Left ventricle myocardium inferior (tissue), 1 donor: ENCODE results near the gene ANK3. TPM values are rescaled to one million over a fixed set of nuclear protein-coding genes. Genes with fewer than 3 reads are reported as not detected.

ENCODE experiments used
- DNase-seq: peaks from one replicate; pipeline ENCODE4 v3.0.0-alpha.2; 2020
- H3K27ac ChIP-seq: fragments of 200-600 bp; replicated peaks from 2 replicates; pipeline ENCODE4 v1.8.0; 2021
- H3K27me3 ChIP-seq: fragments of 200-600 bp; 2 replicates; pipeline ENCODE4 v1.8.0; 2021; ENCODE audit warnings: low read depth
- H3K36me3 ChIP-seq: fragments of 200-600 bp; 2 replicates; pipeline ENCODE4 v1.8.0; 2021
- H3K4me1 ChIP-seq: fragments of 200-600 bp; 2 replicates; pipeline ENCODE4 v1.8.0; 2021
- H3K4me3 ChIP-seq: fragments of 200-600 bp; 2 replicates; pipeline ENCODE4 v1.8.0; 2021; ENCODE audit warnings: mild to moderate bottlenecking, moderate library complexity
- H3K9me3 ChIP-seq: fragments of 200-600 bp; replicated peaks from 2 replicates; pipeline ENCODE4 v1.8.0; 2021
- intact Hi-C: fragments of 100-400 bp; cut with micrococcal nuclease; formaldehyde crosslinking; loops from one replicate; pipeline ENCODE4 v1.11.0; 2022
- total RNA-seq: library from RNA; stranded (reverse); fragmentation: NEBNext Ultra II Directional; extraction: Animal tissue kit (Norgen Biotek cat#: 25700); gene quantifications from one replicate; pipeline ENCODE4 v1.2.1, GENCODE V29; 2021
- TF ChIP-seq, protein P1 (sequence below): fragments of 200-600 bp; IDR thresholded peaks from 2 replicates; pipeline ENCODE4 v1.8.0; 2021; ENCODE audit warnings: antibody characterized with exemption, mild to moderate bottlenecking, borderline replicate concordance
- donor health status: DM: no; HTN: yes; CAD: no; lungs with severe emphysema.

ANK3 gene
- total RNA-seq, 1 donor from 2014 or later: 179 TPM

DNA sequence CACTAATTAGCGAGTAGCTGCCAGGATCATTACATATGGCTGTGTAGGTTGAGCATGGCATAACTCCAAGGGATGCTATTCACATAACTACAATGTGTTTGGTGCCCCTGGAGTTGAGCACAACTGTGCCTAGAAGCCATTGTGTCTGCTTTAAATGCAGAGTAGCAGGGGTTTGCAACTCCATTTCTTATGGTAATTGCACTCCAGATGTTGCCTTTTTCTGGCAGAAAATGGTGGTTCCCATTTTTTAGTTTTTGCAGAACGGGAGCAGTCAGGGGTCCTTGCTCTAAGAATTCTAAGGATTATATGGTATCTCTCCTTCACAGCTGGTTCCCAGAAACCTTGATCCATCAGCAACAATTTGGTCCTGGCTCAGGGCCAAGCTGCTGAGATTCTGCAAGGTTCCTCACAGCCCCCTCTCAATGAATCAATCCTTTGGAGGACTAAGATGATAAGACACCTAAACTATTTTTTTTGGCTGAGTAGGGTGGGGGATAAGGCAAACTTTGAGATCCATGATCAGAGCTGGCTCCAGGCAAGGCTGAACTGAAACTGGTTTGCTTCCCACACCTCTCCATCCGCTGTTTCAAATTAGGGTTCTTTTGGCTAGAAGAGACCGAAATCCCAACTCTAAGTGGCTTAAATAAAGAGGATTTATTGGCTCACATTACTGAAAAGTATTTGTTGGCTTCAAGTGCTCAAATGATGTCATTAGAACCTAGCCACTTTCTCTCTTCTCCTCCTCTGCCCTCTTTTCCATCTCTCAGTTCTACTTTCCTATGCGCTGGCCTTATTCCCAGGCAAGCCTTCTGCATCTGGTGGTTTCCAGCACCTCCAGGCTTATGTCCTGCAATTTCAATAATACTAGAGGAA is 385.8 kb downstream of the ANK3 start:
- H3K9me3 ChIP-seq: no peaks in the 10 kb centered on the region
- H3K4me1 ChIP-seq: no peaks in the 10 kb centered on the region
- H3K27ac ChIP-seq: no peak overlapping the region
- intact Hi-C loops: no loop called here
- no peak overlapping the region for H3K4me3 ChIP-seq
- TF ChIP-seq, protein P1, sequence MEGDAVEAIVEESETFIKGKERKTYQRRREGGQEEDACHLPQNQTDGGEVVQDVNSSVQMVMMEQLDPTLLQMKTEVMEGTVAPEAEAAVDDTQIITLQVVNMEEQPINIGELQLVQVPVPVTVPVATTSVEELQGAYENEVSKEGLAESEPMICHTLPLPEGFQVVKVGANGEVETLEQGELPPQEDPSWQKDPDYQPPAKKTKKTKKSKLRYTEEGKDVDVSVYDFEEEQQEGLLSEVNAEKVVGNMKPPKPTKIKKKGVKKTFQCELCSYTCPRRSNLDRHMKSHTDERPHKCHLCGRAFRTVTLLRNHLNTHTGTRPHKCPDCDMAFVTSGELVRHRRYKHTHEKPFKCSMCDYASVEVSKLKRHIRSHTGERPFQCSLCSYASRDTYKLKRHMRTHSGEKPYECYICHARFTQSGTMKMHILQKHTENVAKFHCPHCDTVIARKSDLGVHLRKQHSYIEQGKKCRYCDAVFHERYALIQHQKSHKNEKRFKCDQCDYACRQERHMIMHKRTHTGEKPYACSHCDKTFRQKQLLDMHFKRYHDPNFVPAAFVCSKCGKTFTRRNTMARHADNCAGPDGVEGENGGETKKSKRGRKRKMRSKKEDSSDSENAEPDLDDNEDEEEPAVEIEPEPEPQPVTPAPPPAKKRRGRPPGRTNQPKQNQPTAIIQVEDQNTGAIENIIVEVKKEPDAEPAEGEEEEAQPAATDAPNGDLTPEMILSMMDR: no peak
- no peak for DNase-seq
- H3K36me3 ChIP-seq: no peaks in the 10 kb centered on the region
- peaks cover 10% of the 10 kb centered on the region for H3K27me3 ChIP-seq

DNA sequence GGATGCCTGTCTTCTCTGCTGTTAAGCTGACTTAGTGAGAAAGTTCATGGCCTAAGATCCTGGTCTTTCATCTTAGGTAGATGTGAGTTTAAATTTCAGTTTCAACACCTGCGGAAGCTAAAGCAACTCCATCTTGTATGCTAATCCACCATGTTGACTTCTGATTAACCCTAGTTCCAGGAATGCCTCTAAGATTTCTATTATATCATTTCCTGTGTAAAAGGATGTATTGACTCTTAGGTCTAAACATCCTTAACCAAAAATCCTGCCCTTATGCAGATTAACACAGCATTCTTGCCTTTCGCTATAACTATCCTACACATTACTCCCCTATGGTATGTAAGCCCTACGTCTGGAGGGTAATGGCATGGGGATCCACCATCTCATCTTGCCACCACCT is 388.9 kb downstream of the ANK3 start:
- DNase-seq: no peak
- Histone ChIP-seq H3K36me3 (no peaks in the 10 kb centered on the region), H3K4me1 (no peaks in the 10 kb centered on the region), H3K9me3 (no peaks in the 10 kb centered on the region), H3K4me3 (no peak overlapping the region), H3K27me3 (no peaks in the 10 kb centered on the region), H3K27ac (no peak overlapping the region)
- TF ChIP-seq, protein P1: no peak
- intact Hi-C loops: no loop called here

DNA sequence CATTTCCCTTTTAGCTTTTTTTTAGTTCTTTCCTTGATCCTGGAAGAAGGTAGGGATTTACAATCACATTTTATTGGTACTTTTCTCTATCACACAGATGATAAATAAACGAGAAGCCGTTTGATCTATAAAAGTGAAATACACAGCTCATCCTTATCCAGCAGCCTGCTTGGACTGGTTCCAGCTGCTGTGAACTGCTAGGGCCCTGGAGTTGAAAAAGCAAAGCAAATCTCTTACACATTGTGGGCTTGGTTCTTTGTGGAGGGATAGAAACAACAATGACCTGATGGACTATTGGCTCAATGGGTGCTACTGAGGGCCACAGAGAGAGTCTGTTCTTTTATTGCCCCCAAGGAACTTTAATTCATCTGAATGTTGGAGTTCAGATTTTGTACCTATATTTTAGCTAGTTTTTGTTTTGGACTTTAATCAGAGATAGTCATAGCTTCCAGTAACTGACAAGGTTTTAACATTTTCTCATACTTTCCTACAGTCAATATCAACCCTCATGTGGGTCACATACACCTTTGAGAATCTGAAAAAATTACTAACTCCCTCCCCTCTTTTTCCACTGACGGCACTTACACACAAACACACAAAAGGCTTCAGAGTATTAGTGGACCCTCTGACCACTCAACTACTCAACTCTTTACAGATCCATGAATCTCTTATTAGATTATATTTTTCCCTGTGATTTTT is 391.7 kb downstream of the ANK3 start:
- H3K4me3 ChIP-seq: no peak overlapping the region
- no peak for DNase-seq
- H3K4me1 ChIP-seq: no peaks in the 10 kb centered on the region
- H3K27me3 ChIP-seq: no peaks in the 10 kb centered on the region
- no peak overlapping the region for H3K27ac ChIP-seq
- H3K9me3 ChIP-seq: no peaks in the 10 kb centered on the region
- intact Hi-C loops: no loop called here
- TF ChIP-seq, protein P1: no peak
- no peaks in the 10 kb centered on the region for H3K36me3 ChIP-seq

DNA sequence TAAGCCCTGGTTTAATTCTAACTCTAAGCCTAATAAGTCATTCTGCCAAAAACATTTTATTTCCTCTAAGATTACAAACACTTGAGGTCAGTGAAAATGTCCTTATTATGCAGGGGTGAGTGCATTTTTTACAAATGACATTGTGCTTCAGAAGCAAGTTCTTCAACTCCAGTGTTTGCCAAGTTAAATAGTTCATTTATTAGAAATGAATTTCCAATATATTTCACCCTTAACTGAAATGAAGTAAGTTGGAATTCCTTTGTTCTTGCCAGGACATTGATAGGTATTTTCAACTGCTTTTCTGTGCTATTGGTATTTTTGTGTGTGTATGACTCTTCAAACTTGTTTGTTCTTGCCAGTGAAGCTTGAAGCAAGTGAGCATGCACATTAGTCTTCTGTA is 393.8 kb downstream of the ANK3 start:
- H3K9me3 ChIP-seq: no peaks in the 10 kb centered on the region
- peaks cover 7% of the 10 kb centered on the region for H3K4me1 ChIP-seq
- intact Hi-C loops: no loop called here
- H3K27me3 ChIP-seq: no peaks in the 10 kb centered on the region
- DNase-seq: no peak
- H3K27ac ChIP-seq: no peak overlapping the region
- no peaks in the 10 kb centered on the region for H3K36me3 ChIP-seq
- TF ChIP-seq, protein P1: no peak
- no peak overlapping the region for H3K4me3 ChIP-seq

DNA sequence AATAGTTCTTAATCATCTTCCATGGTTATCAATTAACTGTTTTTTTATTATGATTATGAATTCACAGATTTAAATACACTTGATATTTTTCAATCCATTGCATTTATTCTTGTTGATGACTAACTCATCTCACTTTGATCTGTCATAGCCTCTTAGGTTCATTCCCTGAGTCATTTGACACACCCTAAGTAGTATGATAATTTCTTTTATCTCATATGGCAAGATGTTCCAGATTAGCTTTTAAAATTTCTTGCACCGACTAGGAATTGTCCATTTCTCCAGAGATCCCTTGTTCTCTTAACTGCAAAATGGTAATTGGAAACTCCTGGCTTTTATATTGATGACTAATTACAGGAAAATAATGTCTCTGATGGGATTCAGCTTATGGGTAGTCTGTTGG is 395.7 kb downstream of the ANK3 start:
- Histone ChIP-seq H3K27me3 (no peaks in the 10 kb centered on the region), H3K9me3 (no peaks in the 10 kb centered on the region), H3K36me3 (no peaks in the 10 kb centered on the region), H3K27ac (no peak overlapping the region), H3K4me1 (peaks cover 7% of the 10 kb centered on the region), H3K4me3 (no peak overlapping the region)
- no peak for DNase-seq
- TF ChIP-seq, protein P1: no peak
- intact Hi-C loops: no loop called here
